H9 (cell line): ENCODE results near the gene FREY1. TPM values are rescaled to one million over a fixed set of nuclear protein-coding genes. Genes with fewer than 3 reads are reported as not detected.

ENCODE experiments used
- DNase-seq: peaks from one replicate; pipeline ENCODE4 v3.0.0-alpha.2; 2017
- H2AFZ ChIP-seq: one replicate; pipeline ENCODE4 v1.6.1; 2013; ENCODE audit warnings: mild to moderate bottlenecking, low read length, control low read depth, moderate library complexity
- H2AK5ac ChIP-seq: 2 replicates; pipeline ENCODE4 v1.6.1; 2013; ENCODE audit warnings: low read length, control low read depth, mixed read lengths; ENCODE audit not compliant: insufficient read length
- H2BK120ac ChIP-seq: one replicate; pipeline ENCODE4 v1.6.1; 2013; ENCODE audit warnings: low read depth, mild to moderate bottlenecking, low read length, control low read depth, inconsistent platforms; ENCODE audit not compliant: poor library complexity, severe bottlenecking
- H2BK12ac ChIP-seq: 2 replicates; pipeline ENCODE4 v1.6.1; 2013; ENCODE audit warnings: low read length, control low read depth, mixed read lengths, low read depth; ENCODE audit not compliant: insufficient read length
- H2BK15ac ChIP-seq: 2 replicates; pipeline ENCODE4 v1.6.1; 2013; ENCODE audit warnings: low read depth, low read length, control low read depth
- H2BK20ac ChIP-seq: one replicate; pipeline ENCODE4 v1.6.1; 2013; ENCODE audit warnings: low read depth, mild to moderate bottlenecking, low read length, control low read depth, inconsistent platforms; ENCODE audit not compliant: poor library complexity, severe bottlenecking
- H2BK5ac ChIP-seq: 2 replicates; pipeline ENCODE4 v1.6.1; 2013; ENCODE audit warnings: low read length, control low read depth, mixed read lengths; ENCODE audit not compliant: insufficient read length
- H3K14ac ChIP-seq: 2 replicates; pipeline ENCODE4 v1.6.1; 2013; ENCODE audit warnings: low read length, control low read depth; ENCODE audit not compliant: insufficient read depth
- H3K18ac ChIP-seq: 2 replicates; pipeline ENCODE4 v1.6.1; 2013; ENCODE audit warnings: low read depth, mild to moderate bottlenecking, mixed read lengths, low read length, control low read depth; ENCODE audit not compliant: insufficient read length
- H3K23ac ChIP-seq: 2 replicates; pipeline ENCODE4 v1.6.1; 2013; ENCODE audit warnings: low read length, control low read depth, mixed read lengths, low read depth; ENCODE audit not compliant: insufficient read length
- H3K23me2 ChIP-seq: 2 replicates; pipeline ENCODE4 v1.6.1; 2013; ENCODE audit warnings: low read depth, mild to moderate bottlenecking, mixed read lengths, low read length, control low read depth; ENCODE audit not compliant: insufficient read length, poor library complexity, severe bottlenecking
- H3K27ac ChIP-seq: 2 replicates; pipeline ENCODE4 v1.5.1; 2013; ENCODE audit warnings: low read length, control low read depth, mixed read lengths, low read depth; ENCODE audit not compliant: insufficient read length
- H3K27me3 ChIP-seq: 2 replicates; pipeline ENCODE4 v1.6.1; 2013; ENCODE audit warnings: low read length, control low read depth, inconsistent platforms; ENCODE audit not compliant: insufficient read depth
- H3K4ac ChIP-seq: 2 replicates; pipeline ENCODE4 v1.6.1; 2013; ENCODE audit warnings: low read depth, mild to moderate bottlenecking, control low read depth, inconsistent platforms, low read length, moderate library complexity
- H3K4me1 ChIP-seq: 2 replicates; pipeline ENCODE4 v1.6.1; 2013; ENCODE audit warnings: low read length, control low read depth, inconsistent platforms; ENCODE audit not compliant: insufficient read depth
- H3K4me2 ChIP-seq: 2 replicates; pipeline ENCODE4 v1.6.1; 2013; ENCODE audit warnings: low read length, control low read depth, mixed read lengths; ENCODE audit not compliant: insufficient read length, insufficient read depth
- H3K56ac ChIP-seq: 2 replicates; pipeline ENCODE4 v1.6.1; 2013; ENCODE audit warnings: low read depth, mild to moderate bottlenecking, mixed read lengths, low read length, control low read depth; ENCODE audit not compliant: insufficient read length
- H3K79me1 ChIP-seq: 2 replicates; pipeline ENCODE4 v1.6.1; 2013; ENCODE audit warnings: low read depth, mild to moderate bottlenecking, moderate library complexity, low read length, control low read depth, inconsistent platforms; ENCODE audit not compliant: insufficient read depth, poor library complexity, severe bottlenecking
- H3K79me2 ChIP-seq: 2 replicates; pipeline ENCODE4 v1.6.1; 2013; ENCODE audit warnings: low read length, control low read depth, inconsistent platforms; ENCODE audit not compliant: insufficient read depth
- H3K9ac ChIP-seq: 2 replicates; pipeline ENCODE4 v1.6.1; 2013; ENCODE audit warnings: low read length, control low read depth, mixed read lengths; ENCODE audit not compliant: insufficient read length; ENCODE audit errors: extremely low read depth
- H3K9me3 ChIP-seq: one replicate; pipeline ENCODE4 v1.6.1; 2013; ENCODE audit warnings: low read depth, low read length, inconsistent platforms; ENCODE audit not compliant: control insufficient read depth
- H3T11ph ChIP-seq: one replicate; pipeline ENCODE4 v1.6.1; 2013; ENCODE audit warnings: mild to moderate bottlenecking, low read length, control low read depth, inconsistent platforms
- H4K20me1 ChIP-seq: one replicate; pipeline ENCODE4 v1.6.1; 2013; ENCODE audit not compliant: control insufficient read depth, insufficient read length, insufficient read depth
- H4K5ac ChIP-seq: 2 replicates; pipeline ENCODE4 v1.6.1; 2013; ENCODE audit warnings: low read depth, mild to moderate bottlenecking, mixed read lengths, low read length, control low read depth; ENCODE audit not compliant: insufficient read length
- H4K8ac ChIP-seq: replicated peaks from 2 replicates; pipeline ENCODE4 v1.6.1; 2013; ENCODE audit warnings: low read length, control low read depth, mixed read lengths, low read depth; ENCODE audit not compliant: insufficient read length
- H4K91ac ChIP-seq: 2 replicates; pipeline ENCODE4 v1.6.1; 2013; ENCODE audit warnings: low read depth, mild to moderate bottlenecking, moderate library complexity, mixed read lengths, low read length, control low read depth; ENCODE audit not compliant: insufficient read length
- H3K27ac Mint-ChIP-seq, 3 experiments: 2 replicates in 2 of 3; 3 replicates in 1 of 3; pipeline ENCODE4 v1.8.0; 2020 to 2021; ENCODE audit warnings: mixed read lengths in 3 of 3, mild to moderate bottlenecking in 1 of 3, moderate library complexity in 1 of 3
- H3K27me3 Mint-ChIP-seq: 2 replicates; pipeline ENCODE4 v1.8.0; 2021; ENCODE audit warnings: low read depth, mild to moderate bottlenecking, moderate library complexity, mixed read lengths
- H3K36me3 Mint-ChIP-seq, 3 experiments: 2 replicates in 2 of 3; 3 replicates in 1 of 3; pipeline ENCODE4 v1.8.0; 2020 to 2021; ENCODE audit warnings: low read depth in 3 of 3, mixed read lengths in 3 of 3; ENCODE audit not compliant: insufficient read depth in 1 of 3
- H3K4me1 Mint-ChIP-seq, 2 experiments: 2 replicates each; pipeline ENCODE4 v1.8.0; 2020; ENCODE audit warnings: mixed read lengths in 2 of 2
- H3K4me3 Mint-ChIP-seq, 2 experiments: 2 replicates in 1 of 2; 3 replicates in 1 of 2; pipeline ENCODE4 v1.8.0; 2020 to 2021; ENCODE audit warnings: mild to moderate bottlenecking in 2 of 2, mixed read lengths in 2 of 2, moderate library complexity in 1 of 2
- H3K9me3 Mint-ChIP-seq, 2 experiments: 2 replicates in 1 of 2; 3 replicates in 1 of 2; pipeline ENCODE4 v1.8.0; 2020; ENCODE audit warnings: mild to moderate bottlenecking in 2 of 2, mixed read lengths in 2 of 2, moderate library complexity in 1 of 2
- WGBS: extraction: QIAGEN DNeasy Blood & Tissue Kit; methylation state at CpG from one replicate; pipeline ENCODE4 v1.1.7; 2013; ENCODE audit warnings: missing lambda C conversion rate, low lambda C conversion rate, mixed read lengths; ENCODE audit not compliant: insufficient read length; ENCODE audit errors: extremely low coverage; 5-methylcytosine and 5-hydroxymethylcytosine counted together
- total RNA-seq: library from RNA; stranded (reverse); gene quantifications from 2 replicates; pipeline ENCODE4 v1.2.1, GENCODE V29; 2021
- TF ChIP-seq, protein P1 (sequence below): fragments of 200-600 bp; sonication (generic); conservative IDR thresholded peaks from 3 replicates; pipeline ENCODE4 v1.8.0; 2021; ENCODE audit warnings: antibody characterized with exemption, mild to moderate bottlenecking

The FREY1 gene
- total RNA-seq, 1 experiment from 2014 or later = 2.1 TPM

DNA sequence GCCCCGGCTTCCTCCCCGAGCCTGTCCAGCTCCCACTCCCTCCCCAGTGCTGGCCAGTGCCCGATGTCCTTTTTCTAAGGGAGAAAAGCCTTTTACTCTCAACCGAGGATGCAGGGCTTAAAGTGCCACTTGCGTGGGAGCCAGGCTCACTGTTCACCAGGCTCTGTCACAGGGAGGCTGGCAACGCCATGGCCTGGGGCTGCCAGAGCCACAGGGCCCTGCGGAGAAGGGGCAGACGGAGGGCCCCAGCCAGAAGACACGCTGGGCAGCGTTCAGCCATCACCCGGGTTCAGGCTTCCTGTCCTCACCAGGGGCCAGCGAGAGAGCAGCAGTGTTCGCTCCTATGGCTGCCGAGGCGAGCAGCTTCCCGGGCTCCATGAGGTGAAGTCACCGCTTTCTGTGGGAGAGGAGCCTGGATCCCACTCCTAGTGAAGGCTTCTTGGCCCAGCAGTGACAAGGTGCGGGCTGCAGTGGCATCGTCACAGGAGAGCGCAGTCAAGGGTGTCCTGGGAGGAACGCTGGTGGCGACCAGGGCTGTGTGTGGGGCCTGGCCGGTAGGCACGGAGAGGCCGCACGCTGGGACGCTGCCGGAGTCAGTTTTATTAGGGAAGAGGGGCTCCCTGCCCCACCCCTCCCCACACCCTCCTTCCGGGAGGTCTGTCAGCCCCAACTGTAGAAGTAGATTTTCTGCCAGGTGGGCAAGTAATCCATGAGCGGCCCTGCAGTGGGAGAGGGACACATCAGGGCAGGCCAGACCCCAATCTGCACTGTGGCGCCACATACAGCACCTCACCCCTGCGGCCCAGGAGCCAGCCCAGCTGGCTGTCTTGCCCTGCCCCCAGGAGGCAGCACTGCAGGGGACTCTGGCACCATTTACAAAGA lies 2.8 kb upstream of the FREY1 start:
- no peaks in the 10 kb centered on the region for H3K9me3 Mint-ChIP-seq
- H3K9ac ChIP-seq = no peak overlapping the region
- H3K4me1 ChIP-seq = no peaks in the 10 kb centered on the region
- no peak overlapping the region for H3K4me3 Mint-ChIP-seq
- no peak overlapping the region for H2BK15ac ChIP-seq
- no peak overlapping the region for H3T11ph ChIP-seq
- H4K5ac ChIP-seq = no peak overlapping the region
- H3K4me2 ChIP-seq = no peak overlapping the region
- no peak overlapping the region for H2BK5ac ChIP-seq
- no CpG with 5 or more reads among the region's 32 CpGs for WGBS
- no peak overlapping the region for H3K56ac ChIP-seq
- no peak overlapping the region for H2BK120ac ChIP-seq
- no peaks in the 10 kb centered on the region for H3K27me3 ChIP-seq
- H3K23me2 ChIP-seq = no peaks in the 10 kb centered on the region
- DNase-seq = no peak
- H4K91ac ChIP-seq = no peak overlapping the region
- no peak overlapping the region for H2AFZ ChIP-seq
- H4K20me1 ChIP-seq = no peaks in the 10 kb centered on the region
- H2AK5ac ChIP-seq = no peak overlapping the region
- H3K4me1 Mint-ChIP-seq = peaks cover 2 to 4% of the 10 kb centered on the region in 2 experiments; a peak in 2 of 4 replicates
- no peak overlapping the region for H2BK20ac ChIP-seq
- no peak overlapping the region for H3K14ac ChIP-seq
- H3K27me3 Mint-ChIP-seq = no peaks in the 10 kb centered on the region
- H3K18ac ChIP-seq = no peak overlapping the region
- H3K79me2 ChIP-seq = no peaks in the 10 kb centered on the region
- H3K36me3 Mint-ChIP-seq = peaks cover 9 to 27% (median 25%) of the 10 kb centered on the region in 3 experiments
- TF ChIP-seq, protein P1, sequence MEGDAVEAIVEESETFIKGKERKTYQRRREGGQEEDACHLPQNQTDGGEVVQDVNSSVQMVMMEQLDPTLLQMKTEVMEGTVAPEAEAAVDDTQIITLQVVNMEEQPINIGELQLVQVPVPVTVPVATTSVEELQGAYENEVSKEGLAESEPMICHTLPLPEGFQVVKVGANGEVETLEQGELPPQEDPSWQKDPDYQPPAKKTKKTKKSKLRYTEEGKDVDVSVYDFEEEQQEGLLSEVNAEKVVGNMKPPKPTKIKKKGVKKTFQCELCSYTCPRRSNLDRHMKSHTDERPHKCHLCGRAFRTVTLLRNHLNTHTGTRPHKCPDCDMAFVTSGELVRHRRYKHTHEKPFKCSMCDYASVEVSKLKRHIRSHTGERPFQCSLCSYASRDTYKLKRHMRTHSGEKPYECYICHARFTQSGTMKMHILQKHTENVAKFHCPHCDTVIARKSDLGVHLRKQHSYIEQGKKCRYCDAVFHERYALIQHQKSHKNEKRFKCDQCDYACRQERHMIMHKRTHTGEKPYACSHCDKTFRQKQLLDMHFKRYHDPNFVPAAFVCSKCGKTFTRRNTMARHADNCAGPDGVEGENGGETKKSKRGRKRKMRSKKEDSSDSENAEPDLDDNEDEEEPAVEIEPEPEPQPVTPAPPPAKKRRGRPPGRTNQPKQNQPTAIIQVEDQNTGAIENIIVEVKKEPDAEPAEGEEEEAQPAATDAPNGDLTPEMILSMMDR = no peak
- no peak overlapping the region for H2BK12ac ChIP-seq
- H3K27ac Mint-ChIP-seq = no peak overlapping the region
- no peak overlapping the region for H3K4ac ChIP-seq
- H3K9me3 ChIP-seq = no peaks in the 10 kb centered on the region
- no peaks in the 10 kb centered on the region for H3K79me1 ChIP-seq
- H3K23ac ChIP-seq = no peak overlapping the region
- no peak overlapping the region for H4K8ac ChIP-seq
- no peak overlapping the region for H3K27ac ChIP-seq
